GM10847 (cell line): Measurements from ENCODE around the gene UBE2D3.

Source experiments
- POLR2A ChIP-seq: IDR thresholded peaks from 2 replicates; pipeline ENCODE4 v1.6.1; 2011; ENCODE audit not compliant: insufficient read length; ENCODE audit errors: extremely low read depth

UBE2D3 gene

GRCh38 chr4:102843938-102844337 is 16.6 kb upstream of the UBE2D3 start:
- TF ChIP-seq POLR2A = no peak

- no peak for TF ChIP-seq POLR2A
Measured at GRCh38 chr4:102843273-102843672, 15.9 kb upstream of the UBE2D3 start.

DNA sequence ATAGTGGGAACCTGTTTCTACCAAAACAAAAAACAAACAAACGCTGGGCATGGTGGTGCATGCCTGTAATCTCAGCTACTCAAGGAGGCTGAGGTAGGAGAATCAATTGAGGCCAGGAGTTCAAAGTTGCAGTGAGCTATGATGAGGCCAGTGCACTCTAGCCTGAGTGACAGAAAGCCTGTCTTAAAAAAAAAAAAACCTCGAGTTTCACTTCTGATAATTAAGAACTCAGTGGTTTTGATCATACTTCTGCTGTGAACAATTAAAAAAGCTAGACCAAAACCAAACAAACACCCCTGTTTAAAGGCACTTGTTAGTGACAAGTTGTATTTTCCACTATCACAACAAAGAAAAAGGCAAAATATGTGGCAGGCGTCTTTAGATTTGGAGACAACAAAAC is 15.0 kb upstream of the UBE2D3 start:
- TF ChIP-seq POLR2A = no peak

DNA sequence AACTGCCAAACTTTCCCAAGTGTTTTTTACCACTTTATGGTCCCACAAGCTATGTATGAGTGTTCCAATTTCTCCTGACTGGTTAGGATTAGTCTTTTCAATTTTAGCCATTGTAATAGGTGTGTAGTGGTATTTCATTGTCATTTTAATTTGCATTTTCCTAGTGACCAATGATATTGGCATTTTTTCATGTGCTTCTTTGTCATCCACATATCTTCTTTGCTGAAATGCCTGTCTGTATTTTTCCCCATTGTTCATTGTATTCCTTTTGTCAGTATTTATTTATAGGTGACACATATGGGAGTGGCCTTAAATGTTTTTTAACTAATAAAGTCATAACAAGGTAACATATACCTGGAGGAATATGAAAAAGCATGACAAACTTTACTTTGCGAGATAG is 9.2 kb upstream of the UBE2D3 start:
- TF ChIP-seq POLR2A = no peak

DNA sequence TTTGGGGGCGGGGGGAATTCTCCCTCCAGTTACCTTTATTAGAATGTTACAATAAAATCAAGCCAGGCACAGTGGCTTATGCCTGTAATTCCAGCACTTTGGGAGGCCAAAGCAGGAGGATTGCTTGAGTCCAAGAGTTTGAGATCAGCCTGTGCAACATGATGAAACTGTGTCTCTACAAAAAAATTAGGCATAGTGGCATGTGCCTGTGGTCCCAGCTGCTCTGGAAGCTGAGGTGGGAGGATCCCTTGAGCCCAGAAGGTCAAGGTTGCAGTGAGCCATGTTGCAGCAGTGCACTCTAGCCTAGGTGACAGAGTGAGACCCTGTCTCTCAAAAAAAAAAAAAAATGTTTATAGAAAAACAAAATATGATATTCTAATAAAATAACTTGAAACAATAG is 5.3 kb upstream of the UBE2D3 start:
- TF ChIP-seq POLR2A = no peak

DNA sequence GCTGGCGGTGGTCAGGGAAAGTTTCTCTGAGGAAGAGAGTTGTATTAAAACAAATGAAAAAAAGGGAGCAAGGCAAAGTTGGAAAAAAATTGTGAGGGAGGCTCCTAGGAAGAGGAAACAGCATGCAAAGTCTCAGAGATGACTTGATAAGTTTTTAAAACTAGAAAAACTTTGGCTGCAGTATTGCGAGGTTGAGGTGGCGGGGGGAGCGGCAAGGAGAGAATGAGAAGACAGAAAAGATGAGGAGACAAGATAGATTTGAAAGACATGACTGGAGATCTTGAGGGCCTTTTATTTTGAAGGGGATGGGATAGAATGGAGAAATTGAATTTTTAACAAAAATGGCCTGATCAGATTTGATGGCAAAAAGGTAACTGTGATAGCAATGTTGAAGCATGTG is 4.8 kb upstream of the UBE2D3 start:
- no peak for TF ChIP-seq POLR2A

DNA sequence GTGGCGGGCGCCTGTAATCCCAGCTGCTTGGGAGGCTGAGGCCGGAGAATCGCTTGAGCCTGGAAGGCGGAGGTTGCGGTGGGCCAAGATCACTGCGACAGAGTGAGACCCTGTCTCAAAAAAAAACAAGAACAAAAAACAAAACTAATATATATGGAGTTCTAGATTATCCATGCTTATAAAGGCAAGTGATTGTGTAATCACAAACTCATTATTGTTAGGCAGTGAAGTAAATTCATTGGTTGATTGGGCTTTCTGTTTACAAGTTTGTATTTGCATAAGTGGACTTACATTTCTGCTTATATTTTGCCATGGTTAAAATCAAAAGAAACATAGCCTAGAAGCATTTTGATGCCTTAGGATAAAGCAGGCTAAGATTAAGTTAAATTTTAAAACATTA is 2.5 kb upstream of the UBE2D3 start:
- no peak for TF ChIP-seq POLR2A

- TF ChIP-seq POLR2A = no peak
Measured at GRCh38 chr4:102828497-102828808, 1.1 kb upstream of the UBE2D3 start.

GRCh38 chr4:102827674-102828496 is 534 bp upstream of the UBE2D3 start:
- peak; percentile 50 for TF ChIP-seq POLR2A

DNA sequence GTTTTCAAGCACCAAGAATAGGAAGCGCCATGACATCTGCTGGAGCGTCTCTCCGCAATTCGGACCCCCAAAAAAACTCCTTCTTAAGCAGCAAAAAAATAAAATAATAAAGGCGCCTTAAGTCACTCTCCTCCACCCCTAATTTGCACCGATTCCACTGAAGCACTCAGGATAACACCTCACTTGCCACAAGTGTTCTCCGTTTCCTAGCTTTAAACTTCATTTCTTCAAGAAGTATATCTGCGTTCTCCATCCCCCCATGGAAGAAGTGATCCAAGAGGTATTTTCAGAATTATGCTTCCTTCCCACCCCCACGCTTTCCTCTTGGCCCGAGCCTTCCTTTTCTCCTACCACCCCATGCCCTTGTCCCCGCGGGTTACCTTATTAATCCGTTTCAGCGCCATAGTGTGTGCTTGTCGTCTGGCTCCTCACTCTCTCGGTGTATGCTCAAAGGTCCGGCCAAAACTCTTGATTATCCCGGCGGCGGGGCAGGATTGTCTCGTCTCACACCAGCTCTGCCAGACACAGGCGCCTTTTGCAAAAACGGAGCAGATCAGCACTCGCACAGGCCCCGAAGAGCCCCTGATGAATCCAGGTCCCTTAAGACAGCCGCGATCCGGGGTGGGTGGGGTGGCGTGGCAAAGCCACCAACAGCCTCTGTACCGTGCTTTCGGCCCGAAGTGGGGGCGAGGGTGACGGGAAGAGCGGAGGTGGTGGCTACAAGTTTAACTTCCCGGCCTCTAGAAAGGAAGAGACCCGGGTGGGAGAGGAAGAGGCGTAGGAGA is 1.1 kb downstream of the UBE2D3 start:
- no peak for TF ChIP-seq POLR2A

DNA sequence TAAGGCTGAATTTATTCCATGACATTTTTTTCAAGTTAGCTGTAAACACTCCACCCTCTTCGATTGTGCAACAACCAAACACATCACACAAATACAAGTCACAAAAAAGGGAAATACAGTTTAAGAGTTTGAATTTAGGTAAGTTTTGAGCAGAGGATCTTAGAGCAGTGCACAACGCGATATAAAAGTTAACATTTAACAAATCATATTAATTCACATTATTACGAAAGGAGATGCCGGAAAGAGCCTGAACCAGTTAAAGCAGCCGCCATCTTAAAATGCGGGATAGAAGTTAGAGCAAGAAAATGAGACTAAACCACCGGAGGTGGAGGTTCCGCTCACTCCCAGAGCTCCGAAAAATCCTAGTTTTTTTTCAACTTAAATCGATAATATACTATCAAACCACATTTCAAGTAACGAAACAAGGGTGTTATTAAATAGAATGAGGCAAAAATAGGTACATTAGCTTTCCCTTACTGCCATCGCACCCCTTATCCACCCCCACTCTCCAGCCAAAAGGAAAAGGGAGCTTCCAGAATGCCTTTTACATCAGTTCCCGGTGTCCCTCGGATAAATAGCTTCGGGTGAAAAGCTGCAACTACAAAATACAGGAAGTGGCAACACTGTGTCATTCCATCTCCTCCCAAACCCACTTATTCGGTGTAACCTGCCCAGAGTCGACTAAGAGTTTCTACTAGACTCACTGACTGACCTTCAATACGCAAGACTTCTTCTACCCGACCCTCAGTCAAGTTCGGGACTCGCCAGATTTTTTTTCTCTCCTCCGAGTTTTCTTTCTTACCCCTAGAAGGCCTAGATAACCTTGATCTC is 1.9 kb downstream of the UBE2D3 start:
- no peak for TF ChIP-seq POLR2A

DNA sequence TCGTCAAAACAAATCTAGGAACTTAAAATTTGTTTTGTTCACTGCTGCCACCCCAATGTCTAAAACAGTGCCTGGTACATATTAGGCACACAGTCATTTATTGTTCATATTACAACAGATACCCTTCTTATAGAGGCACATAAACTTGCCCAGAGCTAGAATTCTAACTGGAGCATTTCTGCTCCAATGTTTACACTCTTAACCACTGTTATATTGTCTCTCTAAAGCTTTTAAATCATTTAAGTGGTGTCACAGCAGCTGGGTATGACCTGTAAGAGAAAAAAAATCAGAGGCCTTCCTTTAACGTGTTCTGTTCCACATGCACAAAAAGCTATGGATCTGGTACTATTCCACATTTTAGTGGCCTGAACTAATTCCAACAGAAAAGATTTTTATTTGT is 3.0 kb downstream of the UBE2D3 start:
- no peak for TF ChIP-seq POLR2A

DNA sequence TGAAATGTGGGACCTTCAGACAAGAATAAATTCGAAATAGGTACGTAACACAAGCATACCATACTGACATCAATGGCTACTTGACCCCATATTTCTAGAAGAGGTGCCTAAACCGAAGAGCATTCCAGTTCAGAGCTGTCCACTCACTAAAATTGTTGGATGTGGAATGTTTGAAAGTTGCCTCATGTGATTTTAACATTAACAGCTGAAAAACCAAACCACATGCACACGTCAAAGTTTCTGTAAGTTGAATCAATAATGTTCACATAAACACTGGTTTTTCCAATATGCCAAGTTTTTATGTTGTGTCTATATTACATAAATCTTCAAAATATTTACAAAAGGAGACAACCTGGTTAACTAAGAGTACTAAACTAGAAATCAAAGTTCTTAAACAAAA is 3.5 kb downstream of the UBE2D3 start:
- no peak for TF ChIP-seq POLR2A

DNA sequence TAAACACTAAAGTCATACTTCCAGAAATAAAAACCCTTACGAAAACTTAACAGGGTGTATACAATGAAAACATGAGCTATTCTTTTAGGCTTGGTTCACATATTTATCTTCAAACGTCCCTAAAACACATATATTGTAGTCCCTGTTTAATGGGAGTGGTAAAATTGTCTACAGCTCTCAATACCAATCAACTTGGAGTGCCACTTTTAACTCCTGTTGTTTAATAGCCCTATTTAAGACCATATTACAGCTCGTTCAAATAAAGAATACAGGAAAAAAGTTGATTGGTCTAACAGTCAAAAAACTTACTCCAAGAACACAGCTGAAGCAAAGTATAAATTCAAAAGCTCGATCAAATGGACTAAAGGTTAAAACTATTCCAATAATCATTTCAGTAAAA is 3.9 kb downstream of the UBE2D3 start:
- TF ChIP-seq POLR2A = no peak

DNA sequence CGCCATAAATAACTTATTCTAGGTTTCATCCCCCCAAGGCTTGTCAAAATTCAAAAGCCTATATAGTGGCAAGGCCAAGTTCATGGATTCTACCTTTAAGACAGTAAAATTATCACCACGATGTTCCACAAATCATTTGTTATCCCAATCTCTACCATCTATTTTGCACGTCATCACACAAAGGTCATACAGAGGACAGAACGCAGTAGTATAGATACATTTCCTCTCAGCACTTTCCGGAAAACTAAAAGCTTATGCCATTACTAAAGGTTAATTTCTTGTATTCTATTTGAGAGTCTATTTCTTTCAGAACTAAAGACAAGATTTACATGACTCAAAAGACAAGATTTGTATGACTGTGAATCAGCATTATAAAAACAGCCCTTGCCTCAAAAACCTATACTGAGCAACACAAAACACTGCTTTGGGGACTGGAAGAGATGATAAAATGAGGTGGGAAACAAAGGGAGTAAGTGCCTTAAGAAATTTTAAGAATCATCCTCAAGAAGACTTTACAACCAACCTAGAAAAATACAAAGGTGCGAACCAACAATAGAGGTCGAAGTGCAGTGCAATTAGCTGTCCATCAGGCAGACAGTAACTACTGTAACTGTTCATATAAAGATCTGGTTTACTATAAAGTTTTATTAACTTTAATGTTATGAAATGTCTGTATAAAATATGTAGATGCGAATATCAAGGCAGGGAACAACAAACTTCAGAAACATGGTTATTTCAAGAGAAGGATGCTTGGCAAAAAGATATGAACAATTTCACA is 7.6 kb downstream of the UBE2D3 start:
- TF ChIP-seq POLR2A = no peak
